Transverse colon (tissue), 4 donors: ENCODE data around the gene CRIP1.

Experiments used
- EP300 ChIP-seq: sonication (generic); formaldehyde crosslinking; IDR thresholded peaks from one replicate; pipeline ENCODE4 v1.6.1; 2017; ENCODE audit warnings: antibody characterized with exemption, low read depth
- POLR2A ChIP-seq: fragments of 450-650 bp; IDR thresholded peaks from one replicate; pipeline ENCODE4 v1.6.1; 2016; ENCODE audit warnings: antibody characterized with exemption, mild to moderate bottlenecking, moderate library complexity
- POLR2AphosphoS5 ChIP-seq, 3 donors: sonication (generic); formaldehyde crosslinking; IDR thresholded peaks; one replicate each; pipeline ENCODE4 v1.6.1; 2016; ENCODE audit warnings: antibody characterized with exemption in 3 of 3
- TF ChIP-seq, protein P1 (sequence below), 5 experiments: fragments of 200-600 bp in 3 of 5; fragments of 450-650 bp in 2 of 5; sonication (generic) in 3 of 5; IDR thresholded peaks; 1 replicate in 2 of 5; 2 replicates in 3 of 5; pipeline ENCODE4 v1.5.1; 2016 to 2017; ENCODE audit warnings: antibody characterized with exemption in 5 of 5, inconsistent platforms in 3 of 5, mild to moderate bottlenecking in 2 of 5, moderate library complexity in 1 of 5

DNA sequence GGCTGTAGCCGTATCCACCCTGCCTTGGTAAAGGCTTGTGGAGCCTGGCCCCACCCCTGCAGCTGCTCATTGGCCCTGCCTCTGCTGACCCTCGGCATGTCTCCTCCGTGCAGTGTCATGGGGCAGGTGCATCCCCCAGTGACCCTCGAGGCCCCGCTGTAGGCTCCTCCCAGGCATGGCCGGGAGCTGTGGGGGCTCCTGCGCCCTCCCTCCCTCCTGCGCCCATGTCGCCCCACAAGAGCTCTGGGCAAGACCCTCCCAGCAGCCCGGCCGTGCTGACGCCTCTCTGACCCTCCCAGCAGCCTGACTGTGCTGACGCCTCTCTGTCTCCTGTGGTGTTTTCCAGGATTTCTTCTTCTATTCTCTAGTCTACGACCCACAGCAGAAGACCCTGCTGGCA is 32.8 kb upstream of the CRIP1 start:
- TF ChIP-seq, protein P1, sequence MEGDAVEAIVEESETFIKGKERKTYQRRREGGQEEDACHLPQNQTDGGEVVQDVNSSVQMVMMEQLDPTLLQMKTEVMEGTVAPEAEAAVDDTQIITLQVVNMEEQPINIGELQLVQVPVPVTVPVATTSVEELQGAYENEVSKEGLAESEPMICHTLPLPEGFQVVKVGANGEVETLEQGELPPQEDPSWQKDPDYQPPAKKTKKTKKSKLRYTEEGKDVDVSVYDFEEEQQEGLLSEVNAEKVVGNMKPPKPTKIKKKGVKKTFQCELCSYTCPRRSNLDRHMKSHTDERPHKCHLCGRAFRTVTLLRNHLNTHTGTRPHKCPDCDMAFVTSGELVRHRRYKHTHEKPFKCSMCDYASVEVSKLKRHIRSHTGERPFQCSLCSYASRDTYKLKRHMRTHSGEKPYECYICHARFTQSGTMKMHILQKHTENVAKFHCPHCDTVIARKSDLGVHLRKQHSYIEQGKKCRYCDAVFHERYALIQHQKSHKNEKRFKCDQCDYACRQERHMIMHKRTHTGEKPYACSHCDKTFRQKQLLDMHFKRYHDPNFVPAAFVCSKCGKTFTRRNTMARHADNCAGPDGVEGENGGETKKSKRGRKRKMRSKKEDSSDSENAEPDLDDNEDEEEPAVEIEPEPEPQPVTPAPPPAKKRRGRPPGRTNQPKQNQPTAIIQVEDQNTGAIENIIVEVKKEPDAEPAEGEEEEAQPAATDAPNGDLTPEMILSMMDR (IDR thresholded peaks at IDR 0.05): no peak
- no peak for TF ChIP-seq POLR2AphosphoS5 (IDR thresholded peaks at IDR 0.05)
- no peak for TF ChIP-seq POLR2A
- no peak for TF ChIP-seq EP300
